HG03280 (cell line): ENCODE measurements around the gene DCDC2C.

ENCODE experiments used
- ATAC-seq: cut with Tn5 transposase; IDR thresholded peaks from one replicate; pipeline ENCODE4 v1.9.1; 2021; ENCODE audit warnings: mild to moderate bottlenecking, moderate library complexity; ENCODE audit not compliant: unreplicated experiment

DCDC2C gene

GRCh38 chr2:3769766-3770165 is 66.4 kb downstream of the DCDC2C start:
- no peak for ATAC-seq

- no peak for ATAC-seq
These were observed 67.5 kb downstream of the DCDC2C start for GRCh38 chr2:3770724-3771415.

- no peak for ATAC-seq
These were observed 68.2 kb downstream of the DCDC2C start for GRCh38 chr2:3771576-3771975.

GRCh38 chr2:3774336-3774735 is 71.0 kb downstream of the DCDC2C start:
- ATAC-seq, result no peak

- no peak for ATAC-seq
These were observed 72.9 kb downstream of the DCDC2C start for GRCh38 chr2:3776311-3776710.

GRCh38 chr2:3777966-3778365 is 74.6 kb downstream of the DCDC2C start:
- no peak for ATAC-seq

- ATAC-seq, result no peak
These were observed 75.6 kb downstream of the DCDC2C start for GRCh38 chr2:3778851-3779495.

- ATAC-seq, result no peak
These were observed 76.2 kb downstream of the DCDC2C start for GRCh38 chr2:3779496-3780049.

GRCh38 chr2:3780477-3781402 is 77.4 kb downstream of the DCDC2C start:
- ATAC-seq, result no peak

GRCh38 chr2:3784731-3785130 is 81.4 kb downstream of the DCDC2C start:
- no peak for ATAC-seq

GRCh38 chr2:3785220-3785889 is 82.0 kb downstream of the DCDC2C start:
- no peak for ATAC-seq

GRCh38 chr2:3785890-3786273 is 82.5 kb downstream of the DCDC2C start:
- no peak for ATAC-seq

- no peak for ATAC-seq
These were observed 84.4 kb downstream of the DCDC2C start for GRCh38 chr2:3787768-3788167.

GRCh38 chr2:3789256-3789655 is 85.9 kb downstream of the DCDC2C start:
- ATAC-seq, result no peak

GRCh38 chr2:3793249-3793648 is 89.9 kb downstream of the DCDC2C start:
- no peak for ATAC-seq

- ATAC-seq, result no peak
These were observed 98.1 kb downstream of the DCDC2C start for GRCh38 chr2:3801506-3801905.

- no peak for ATAC-seq
These were observed 102.0 kb downstream of the DCDC2C start for GRCh38 chr2:3805201-3805939.

- ATAC-seq, result no peak
These were observed 102.8 kb downstream of the DCDC2C start for GRCh38 chr2:3806168-3806567.

- ATAC-seq, result no peak
These were observed 103.4 kb downstream of the DCDC2C start for GRCh38 chr2:3806730-3807129.

- ATAC-seq, result no peak
These were observed 104.5 kb downstream of the DCDC2C start for GRCh38 chr2:3807853-3808252.
